Lower leg skin (tissue), 3 donors: ENCODE data around the gene CHST10.

Source experiments
- CTCF ChIP-seq, 3 donors: fragments of 450-650 bp; IDR thresholded peaks; one replicate each; pipeline ENCODE4 v1.5.1; 2016; ENCODE audit warnings: antibody characterized with exemption in 3 of 3, mild to moderate bottlenecking in 3 of 3, moderate library complexity in 2 of 3
- POLR2A ChIP-seq, 2 donors: fragments of 450-650 bp; IDR thresholded peaks; one replicate each; pipeline ENCODE4 v1.6.1; 2016 to 2017; ENCODE audit warnings: antibody characterized with exemption in 2 of 2, mild to moderate bottlenecking in 1 of 2, moderate library complexity in 1 of 2

- no peak for TF ChIP-seq CTCF (IDR thresholded peaks at IDR 0.05)
- TF ChIP-seq POLR2A (IDR thresholded peaks at IDR 0.05), result no peak
Measured at GRCh38 chr2:100397976-100398375, 19.5 kb downstream of the CHST10 start.
